ENCODE data around the gene RSPH1.

The RSPH1 gene

GRCh38 chr21:42512346-42513034 lies 16.5 kb upstream of the RSPH1 start:
- no peak for DNase-seq

GRCh38 chr21:42509244-42509643 lies 13.2 kb upstream of the RSPH1 start:
- DNase-seq: no peak

- no peak for DNase-seq
Observed at GRCh38 chr21:42508371-42508770, 12.3 kb upstream of the RSPH1 start.

- DNase-seq: no peak
Observed at GRCh38 chr21:42507418-42507817, 11.4 kb upstream of the RSPH1 start.

- DNase-seq: no peak
Observed at GRCh38 chr21:42505090-42505726, 9.2 kb upstream of the RSPH1 start.

- DNase-seq: no peak
Observed at GRCh38 chr21:42503711-42504110, 7.7 kb upstream of the RSPH1 start.

- DNase-seq: no peak
Observed at GRCh38 chr21:42500736-42501135, 4.7 kb upstream of the RSPH1 start.

- no peak for DNase-seq
Observed at GRCh38 chr21:42500225-42500624, 4.2 kb upstream of the RSPH1 start.

- no peak for DNase-seq
Observed at GRCh38 chr21:42499444-42500112, 3.6 kb upstream of the RSPH1 start.

- no peak for DNase-seq
Observed at GRCh38 chr21:42498012-42498411, 2.0 kb upstream of the RSPH1 start.

- no peak for DNase-seq
Observed at GRCh38 chr21:42496839-42497202, 797 bp upstream of the RSPH1 start.

- no peak for DNase-seq
Observed at GRCh38 chr21:42495765-42496119, 282 bp downstream of the RSPH1 start.

GRCh38 chr21:42495027-42495426 lies 997 bp downstream of the RSPH1 start:
- no peak for DNase-seq

GRCh38 chr21:42493109-42494060 lies 2.6 kb downstream of the RSPH1 start:
- no peak for DNase-seq

- no peak for DNase-seq
Observed at GRCh38 chr21:42492201-42492600, 3.8 kb downstream of the RSPH1 start.

- DNase-seq: no peak
Observed at GRCh38 chr21:42491328-42491727, 4.7 kb downstream of the RSPH1 start.

- DNase-seq: no peak
Observed at GRCh38 chr21:42490720-42491119, 5.3 kb downstream of the RSPH1 start.

GRCh38 chr21:42489991-42490390 lies 6.0 kb downstream of the RSPH1 start:
- DNase-seq: no peak

GRCh38 chr21:42489006-42489563 lies 6.9 kb downstream of the RSPH1 start:
- DNase-seq: no peak

- DNase-seq: no peak
Observed at GRCh38 chr21:42486531-42486930, 9.5 kb downstream of the RSPH1 start.

GRCh38 chr21:42486072-42486471 lies 10.0 kb downstream of the RSPH1 start:
- DNase-seq: no peak

- no peak for DNase-seq
Observed at GRCh38 chr21:42484966-42485365, 11.1 kb downstream of the RSPH1 start.

- DNase-seq: no peak
Observed at GRCh38 chr21:42481169-42481568, 14.9 kb downstream of the RSPH1 start.

Data from CD4-positive, alpha-beta T cell treated with Interferon gamma for 1 hour (primary cell).